AG20443 (cell line): ENCODE measurements around the gene SP110.
"Not testable (repeated sequence)": the region's sequence is repeated elsewhere in the genome, so short reads cannot be mapped to it uniquely, and the experiment has no call there.

Experiments
- DNase-seq: peaks from one replicate; pipeline ENCODE4 v3.0.0; 2012; ENCODE audit warnings: low spot score, mixed read lengths

The SP110 gene

DNA sequence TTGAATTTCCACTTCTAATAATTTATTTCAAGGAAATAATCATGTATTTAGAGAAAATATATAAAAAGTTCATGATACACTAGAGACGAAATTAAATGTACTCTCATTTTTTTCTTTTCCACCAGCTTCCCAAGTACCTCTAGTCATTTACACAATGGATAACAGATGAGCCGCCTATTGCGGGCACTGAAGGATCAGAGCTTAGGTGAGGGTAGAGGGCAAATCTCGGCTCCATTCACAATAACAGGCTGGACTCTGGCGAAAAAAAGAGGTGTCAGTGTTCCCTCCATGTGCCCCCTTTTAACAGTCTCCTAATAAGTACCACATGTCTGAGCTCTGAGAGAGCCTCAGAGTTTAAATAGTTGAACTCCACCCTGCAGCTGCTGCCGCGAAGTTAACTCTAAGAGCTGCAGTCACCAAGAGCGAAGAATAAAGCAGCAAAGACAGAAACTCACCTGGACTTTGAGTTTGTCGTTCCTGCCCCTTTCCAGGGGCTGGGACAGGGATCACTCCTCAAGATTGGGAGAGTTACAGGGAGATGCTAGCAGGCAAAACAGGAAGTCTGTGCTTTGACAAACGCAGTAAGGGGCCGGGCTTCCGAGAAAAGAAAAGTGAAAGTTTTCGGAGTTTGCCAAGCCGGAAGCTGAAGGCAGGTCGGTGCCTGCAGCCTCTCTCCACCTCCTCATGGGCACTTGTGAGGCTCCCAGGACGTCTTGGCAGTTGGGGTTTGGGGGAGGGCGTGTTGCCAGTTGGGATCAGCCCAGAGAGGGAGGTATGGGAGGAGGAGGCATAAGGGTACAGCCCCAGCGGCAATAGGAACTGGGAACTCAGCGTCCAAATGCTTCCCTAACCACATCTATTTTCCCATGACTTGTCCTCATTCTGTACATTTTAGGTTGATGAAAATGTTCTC is at the start of gene SP110:
Gene SP110, minus strand, starts transcription at position 566 of the 913 bp plus-strand sequence. CDS start 3,057 bp downstream, outside the sequence.
- peak; percentile 90 for DNase-seq

DNA sequence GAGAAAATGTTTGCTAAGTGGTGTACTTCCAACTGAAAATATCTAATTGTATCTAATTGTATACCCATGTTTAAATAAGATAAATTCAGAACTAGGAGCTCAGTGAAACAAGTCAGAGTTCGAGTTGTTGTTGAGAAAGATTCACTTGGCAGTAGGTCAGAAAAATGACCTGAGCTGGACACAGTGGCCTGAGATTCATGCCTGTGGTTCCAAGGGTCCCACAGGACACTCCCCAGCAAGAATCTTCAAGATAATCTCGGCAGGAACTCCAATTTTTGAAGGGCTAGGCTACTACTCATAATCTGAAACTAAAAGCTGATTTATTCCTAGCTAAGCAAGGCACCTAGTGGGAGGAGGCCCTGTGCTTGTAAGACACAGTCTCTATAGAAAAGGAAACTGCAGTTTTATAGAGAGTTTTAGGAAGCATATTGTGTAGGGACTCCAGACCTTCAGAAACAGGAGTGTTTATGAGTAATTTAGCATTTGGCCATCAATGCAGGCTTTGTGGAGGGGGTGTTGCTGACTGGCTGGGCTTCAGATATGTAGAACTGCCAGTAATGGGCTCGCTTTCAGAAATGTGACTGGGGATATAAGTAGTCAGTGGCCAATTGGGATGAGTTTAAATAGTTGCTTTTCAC is 48.9 kb upstream of the SP110 start:
- DNase-seq = no peak

DNA sequence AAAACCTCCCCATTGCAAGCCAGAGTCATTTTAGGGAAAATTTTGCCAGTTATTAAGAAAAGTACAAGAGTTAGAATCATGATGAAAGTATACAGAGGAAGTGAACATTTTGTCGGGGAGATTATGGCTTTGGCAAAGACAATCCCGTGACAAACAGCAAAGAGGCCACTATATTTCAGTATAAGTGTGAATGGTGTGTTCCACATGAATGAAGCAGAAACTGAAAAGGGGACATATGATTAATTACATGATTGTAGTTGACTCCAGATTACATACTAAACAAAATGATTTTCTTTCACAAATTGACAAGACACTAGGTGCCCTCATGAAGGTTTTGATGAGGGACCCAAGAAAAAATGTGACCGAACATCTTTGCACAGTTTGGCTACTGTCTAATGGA is 47.8 kb upstream of the SP110 start:
- DNase-seq = no peak

DNA sequence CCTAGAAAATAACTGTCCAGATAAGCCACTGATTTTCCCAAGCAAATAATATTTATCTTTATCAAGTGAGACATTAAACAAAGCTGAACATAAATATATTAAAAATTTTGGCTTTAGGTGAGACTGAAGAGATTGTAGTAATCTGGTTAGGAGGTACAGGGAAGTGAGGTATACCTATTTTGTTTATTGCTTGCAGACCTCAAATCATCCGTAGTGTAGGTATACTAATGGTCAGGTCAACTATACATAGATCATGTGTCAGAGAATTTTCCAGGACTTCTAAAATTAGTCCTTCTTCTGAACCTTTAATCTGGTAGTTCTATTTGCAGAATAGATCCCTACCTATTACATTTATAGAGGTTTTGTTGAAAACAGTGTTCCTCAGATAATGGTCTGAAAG is 47.3 kb upstream of the SP110 start:
- DNase-seq = no peak

DNA sequence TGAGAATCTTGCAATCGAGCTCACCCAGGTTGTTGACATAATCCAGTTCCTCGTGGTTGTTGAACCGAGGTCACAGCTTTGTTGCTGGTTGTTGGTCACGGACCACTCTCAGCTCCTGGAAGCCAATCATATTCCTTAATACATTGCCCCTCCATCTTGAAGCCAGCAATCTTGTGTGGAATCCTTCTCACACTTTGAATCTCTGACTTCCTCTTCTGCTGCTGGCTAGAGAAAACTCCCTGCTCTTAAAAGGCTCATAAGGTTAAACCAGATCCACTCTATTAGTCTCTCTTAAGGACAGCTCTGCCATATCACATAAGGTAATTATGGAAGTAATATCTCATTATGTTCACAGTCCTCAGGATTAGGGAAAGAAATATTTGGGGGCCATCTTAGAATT is 46.9 kb upstream of the SP110 start:
- no peak for DNase-seq

DNA sequence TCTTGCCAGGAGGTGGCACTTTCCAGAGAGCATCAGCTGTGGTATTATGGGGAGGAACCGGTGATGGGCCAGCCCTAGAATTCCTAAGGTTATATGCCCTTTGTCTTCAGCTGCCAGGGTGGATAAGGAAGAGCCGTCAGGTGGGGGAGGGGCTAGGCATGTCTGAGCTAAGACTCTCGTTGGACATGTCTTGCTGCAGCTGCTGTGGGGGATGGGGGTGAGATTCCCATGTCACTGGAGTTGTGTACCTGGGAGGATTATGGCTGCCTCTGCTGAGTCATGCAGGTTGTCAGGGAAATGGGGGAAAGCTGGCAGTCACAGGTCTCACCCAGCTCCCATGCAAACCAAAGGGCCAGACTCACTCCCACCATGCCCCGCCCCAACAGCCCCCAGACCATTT is 45.2 kb upstream of the SP110 start:
- not testable (repeated sequence) for DNase-seq

DNA sequence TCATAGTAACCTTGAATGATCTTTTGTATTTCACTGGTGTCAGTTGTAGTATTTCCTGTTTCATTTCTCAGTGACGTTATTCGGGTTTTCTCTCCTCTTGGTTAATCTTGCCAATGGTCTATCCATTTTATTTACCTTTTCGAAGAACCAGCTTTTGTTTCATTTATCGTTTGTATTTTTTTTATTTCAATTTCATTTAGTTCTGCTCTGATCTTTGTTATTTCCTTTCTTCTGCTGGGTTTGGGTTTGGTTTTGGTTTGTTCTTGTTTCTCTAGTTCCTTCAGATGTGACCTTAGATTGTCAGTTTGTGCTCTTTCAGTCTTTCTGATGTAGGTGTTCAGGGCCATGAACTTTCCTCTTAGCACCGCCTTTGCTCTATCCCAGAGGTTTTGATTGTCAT is 42.5 kb upstream of the SP110 start:
- DNase-seq = no peak

DNA sequence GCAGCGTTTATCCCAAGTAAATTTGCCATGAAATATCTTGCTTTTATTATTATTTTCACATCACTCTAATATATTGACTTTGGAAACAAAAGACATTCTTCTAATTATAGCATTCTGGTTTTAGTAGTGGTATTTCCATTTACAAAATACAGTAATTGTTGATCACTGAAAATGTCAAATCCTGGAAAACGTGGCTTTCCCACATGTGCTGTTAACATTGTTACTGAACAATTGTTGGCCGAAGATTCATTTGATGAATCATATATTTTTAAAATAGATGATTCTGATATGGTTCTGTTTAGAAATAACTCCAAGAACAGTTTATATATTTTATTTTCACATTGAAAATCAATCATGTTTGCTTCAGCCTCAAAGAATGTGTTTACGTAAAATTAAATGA is 38.7 kb upstream of the SP110 start:
- no peak for DNase-seq

DNA sequence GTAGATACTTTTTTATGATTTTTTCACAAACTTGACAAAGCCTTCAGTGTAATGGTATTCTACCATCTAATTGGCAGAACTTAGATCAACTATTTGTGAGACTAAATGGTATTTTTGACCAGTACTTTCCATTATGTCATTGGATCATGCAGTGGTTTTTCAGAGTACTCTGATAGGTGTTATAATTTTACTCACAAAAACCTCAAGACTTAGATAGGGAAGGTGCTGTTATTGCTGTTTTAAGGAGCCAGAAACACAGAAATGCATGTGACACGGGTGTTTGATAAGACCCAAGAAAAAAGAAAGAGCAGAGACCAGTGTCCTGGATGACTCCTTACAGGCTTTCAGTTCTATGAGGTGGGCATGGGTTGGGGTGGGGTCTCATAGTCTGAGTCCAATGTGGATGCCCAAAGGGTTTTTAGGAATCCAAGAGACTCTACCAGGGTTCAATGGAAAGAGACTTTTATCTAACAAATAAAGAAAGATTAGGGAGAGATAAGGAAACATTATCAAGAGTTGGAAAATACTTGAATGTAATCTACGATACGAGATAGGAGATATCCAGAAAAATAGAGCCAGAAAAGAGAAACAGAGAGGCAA is 37.0 kb upstream of the SP110 start:
- no peak for DNase-seq

DNA sequence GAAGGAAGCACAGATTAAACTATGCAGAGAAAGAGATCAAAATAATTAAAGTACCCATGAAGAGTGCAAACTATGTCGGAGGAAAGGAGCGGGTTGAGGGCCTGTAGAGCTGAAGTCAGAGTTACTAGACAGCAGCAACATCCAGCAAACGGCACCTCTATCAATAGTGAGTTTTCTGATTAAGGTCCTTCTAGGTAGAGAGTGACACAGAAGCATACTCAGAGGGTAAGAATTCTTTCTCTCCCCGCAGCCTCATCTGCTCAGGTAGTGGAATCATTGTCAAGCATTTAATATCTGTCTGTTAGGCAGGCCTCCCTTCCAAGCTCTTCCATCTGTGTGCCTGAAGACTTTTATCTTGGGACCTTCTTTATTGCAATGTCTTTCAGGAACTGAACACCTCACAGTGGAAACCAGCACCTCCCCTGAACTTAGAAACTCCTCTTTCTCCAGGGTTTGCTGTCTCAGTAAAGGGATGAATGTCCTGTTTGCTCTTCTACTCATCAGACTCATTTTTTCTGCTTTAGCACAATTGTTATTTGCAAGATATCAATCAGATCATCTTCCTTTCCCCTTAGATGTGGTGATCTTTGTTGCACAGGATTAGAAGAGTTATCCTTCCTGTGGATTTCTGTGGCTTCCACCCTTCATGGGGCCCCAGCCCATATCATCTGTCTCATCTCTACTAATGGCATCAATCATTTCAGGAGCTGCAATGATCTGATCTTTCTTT is 34.5 kb upstream of the SP110 start:
- no peak for DNase-seq

DNA sequence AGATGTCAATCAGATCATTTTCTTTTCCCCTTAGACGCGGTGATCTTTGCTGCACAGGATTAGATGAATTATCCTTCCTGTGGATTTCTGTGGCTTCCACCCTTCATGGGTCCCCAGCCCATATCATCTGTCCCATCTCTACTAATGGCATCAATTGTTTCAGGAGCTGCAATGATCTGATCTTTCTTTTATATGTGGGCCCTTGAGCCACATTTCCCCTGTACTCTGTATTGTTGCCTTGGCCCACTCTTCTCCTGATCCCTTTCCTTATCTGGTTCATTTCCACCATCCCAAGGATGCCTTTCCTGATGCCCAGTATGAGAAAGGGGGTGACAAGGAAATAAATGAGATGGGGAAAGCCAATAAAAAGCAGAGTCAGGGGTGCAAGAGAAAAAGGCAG is 30.4 kb upstream of the SP110 start:
- no peak for DNase-seq

DNA sequence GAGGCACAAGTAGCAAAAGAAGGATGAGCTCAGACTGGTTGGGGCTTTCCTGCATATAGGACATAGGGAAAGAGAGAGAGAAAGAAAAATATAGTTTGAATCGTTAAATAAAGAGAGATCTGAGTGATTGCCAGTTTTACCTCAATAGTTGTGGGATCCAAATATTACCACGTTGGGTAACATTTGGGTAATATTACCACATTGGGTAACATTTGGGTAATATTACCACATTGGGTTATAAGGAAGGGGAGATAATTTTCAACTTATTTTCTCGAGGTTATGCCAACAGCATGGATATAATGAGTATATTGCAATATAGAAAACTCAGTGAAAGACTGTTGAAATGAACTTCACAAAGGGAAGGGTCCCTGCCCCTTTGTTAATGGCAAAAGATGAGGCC is 26.4 kb upstream of the SP110 start:
- no peak for DNase-seq

DNA sequence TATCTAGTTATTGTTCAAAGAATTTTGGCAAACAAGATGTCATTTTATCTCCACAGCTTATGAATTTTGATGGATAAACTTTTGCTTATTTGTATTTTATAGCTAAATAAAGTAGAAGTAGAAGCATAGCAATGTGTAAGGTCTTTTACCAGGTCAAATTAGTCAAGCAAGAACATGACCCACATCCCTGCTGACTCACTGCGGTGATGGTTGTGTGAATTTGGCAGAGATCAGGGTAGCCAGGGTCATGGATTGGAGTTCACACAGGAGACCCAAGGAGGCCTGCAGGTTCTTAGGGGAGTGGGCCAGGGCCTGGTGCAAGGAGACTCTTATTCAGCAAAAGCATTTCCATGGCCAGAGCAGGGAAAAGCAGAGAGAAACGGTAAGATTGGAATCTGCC is 24.4 kb upstream of the SP110 start:
- DNase-seq = no peak

DNA sequence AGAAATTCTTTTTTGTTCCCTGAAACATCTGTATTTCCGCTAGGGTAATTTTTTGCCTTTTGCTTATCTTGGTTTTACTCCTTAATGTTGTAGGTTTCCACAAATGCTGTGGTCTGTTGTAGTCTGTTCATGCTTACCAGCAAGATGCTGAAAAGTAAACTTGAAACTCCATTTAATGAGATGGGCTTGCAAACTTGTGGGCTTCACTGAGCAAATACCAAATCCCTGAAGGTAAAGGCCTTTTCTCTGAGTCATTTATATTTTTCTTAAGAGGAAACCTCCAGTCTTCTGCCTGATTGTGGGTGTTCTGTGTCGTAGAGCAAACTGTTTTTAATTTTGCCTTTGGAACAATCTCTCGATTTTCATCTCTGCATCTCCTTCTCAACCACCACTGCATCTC is 15.1 kb upstream of the SP110 start:
- no peak for DNase-seq

DNA sequence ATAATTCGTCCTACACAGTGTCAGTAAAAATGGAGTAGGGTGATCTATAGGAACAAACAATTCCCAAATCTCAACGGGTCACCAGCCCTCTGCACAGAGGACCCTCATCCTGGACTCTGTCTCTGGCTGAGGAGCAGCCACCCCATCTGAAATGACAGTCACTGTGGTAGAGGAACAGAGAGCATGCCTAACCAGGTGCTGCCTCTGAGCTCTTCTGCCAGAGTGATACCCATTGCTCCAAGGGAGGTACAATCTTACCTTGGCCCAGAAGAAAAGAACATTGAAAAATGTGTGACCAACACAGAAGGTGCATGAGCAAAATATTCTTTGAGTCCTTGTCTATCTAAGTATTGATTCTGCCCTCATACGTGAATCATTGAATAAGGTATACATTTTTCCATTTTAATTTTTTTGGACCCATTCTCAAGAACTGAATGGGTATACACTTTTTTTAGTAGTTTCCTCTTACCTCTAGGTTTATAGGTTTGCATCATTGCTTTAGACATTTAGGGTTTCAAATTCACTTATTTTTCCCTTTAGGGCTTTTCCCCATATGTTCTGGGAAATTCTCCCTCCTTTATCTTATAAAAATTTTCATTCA is 14.4 kb upstream of the SP110 start:
- DNase-seq = no peak

DNA sequence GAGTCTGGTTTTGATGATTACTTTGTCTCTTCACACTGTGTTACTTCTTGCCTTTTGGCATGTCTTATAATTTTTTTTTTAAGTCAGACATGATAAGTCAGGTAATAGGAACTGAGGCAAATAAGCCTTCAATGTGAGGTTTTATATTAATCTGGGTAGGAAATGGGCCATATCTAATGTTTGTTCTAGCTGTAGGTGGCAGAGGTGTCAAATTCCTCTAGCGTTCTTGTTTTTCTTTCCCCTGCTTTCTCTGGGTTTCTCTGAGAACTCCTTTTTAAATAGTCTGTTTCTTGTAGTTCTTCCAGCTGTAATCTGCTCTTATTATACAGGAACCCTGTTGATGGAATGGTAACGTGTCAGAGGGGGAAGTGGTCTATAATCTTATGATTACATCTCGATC is 11.5 kb upstream of the SP110 start:
- DNase-seq = no peak

DNA sequence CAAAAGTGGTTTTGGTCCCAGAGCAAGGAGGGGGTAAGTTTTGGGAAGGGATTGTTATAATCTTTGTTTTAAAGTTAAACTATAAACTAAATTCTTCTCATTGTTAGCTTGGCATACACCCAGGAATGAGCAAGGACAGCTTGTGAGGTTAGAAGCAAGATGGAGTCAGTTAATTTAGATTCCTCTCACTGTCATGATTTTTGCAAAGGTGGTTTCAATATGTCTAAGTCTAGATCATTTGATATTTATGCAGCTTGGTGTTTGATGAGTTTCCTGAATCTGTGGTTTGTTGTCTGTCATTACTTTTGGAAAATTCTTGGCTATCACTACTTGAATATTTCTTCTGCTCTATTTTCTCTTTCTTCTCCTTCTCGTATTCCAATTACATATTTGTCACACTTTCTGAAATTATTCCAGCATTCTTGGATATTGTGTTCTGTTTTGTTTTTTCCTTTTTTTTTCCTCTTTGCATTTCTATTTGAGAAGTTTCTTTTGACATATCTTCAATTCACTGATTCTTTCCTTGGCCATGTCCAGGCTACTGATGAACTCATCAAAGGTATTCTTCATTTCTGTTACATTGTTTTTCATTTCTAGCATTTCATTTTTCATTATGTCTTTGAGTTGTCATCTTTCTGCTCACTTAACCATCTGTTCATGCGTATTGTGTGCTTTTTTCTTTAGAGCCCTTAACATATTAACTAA is 10.9 kb upstream of the SP110 start:
- DNase-seq = no peak

DNA sequence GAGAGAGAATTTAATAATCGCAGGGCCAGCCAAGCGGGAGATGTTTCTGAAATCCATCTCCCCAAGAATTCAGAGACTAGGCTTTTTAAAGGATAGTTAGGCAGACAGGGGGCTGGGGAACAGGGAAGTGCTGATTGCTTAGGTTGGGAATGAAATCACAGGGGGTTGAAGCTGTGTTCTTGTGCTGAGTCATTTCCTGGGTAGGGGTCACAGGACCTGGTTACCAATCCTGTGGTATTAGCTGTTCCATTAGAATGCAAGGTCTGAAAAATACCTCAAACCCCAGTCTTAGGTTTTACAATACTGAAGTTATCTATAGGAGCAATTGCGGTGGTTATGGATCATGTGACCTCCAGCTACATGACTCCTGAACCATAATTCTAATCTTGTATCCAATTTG is 10.3 kb upstream of the SP110 start:
- no peak for DNase-seq

DNA sequence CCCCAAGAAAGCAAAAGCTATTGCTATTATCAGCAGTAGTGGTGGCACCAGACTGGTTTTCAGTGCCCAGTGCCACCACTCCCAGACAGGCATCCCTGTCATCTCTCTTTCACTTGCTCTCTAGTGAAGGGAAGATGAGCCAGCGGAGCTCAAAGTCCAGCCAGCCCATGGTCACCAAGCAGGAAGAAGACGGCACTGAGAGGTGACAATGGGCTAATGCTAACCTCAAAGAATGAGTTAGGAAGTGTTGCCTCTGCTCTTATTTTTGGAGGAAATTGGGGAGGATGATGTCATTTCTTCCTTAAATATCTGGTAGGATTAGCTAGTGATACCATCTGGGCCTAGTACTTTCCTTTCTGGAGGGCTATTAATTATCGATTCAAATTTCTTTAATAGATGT is 7.4 kb upstream of the SP110 start:
- no peak for DNase-seq

DNA sequence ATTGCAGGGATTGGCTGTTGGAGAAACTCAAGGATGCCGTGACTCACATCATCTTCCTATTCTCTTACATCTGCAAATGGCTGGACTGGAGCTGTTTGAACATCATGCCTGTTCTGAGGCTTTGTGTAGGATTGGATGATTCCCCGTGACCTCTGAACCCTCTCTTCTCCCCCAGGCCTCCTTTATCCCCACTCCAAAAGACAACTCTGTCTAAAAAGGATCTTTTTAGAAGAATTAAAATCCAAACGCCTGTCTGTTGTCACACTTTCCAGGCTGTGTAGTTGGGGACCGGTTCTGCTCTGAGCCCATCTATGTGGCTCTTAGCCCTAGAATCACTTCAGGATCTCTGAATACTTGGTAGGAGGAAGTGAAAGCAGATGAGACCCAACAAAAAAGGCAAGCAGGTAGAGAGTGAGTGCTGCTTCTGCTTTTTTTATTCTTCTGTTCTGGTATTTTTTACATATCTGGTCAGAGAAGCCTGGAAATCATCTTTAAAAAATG is 6.3 kb upstream of the SP110 start:
- no peak for DNase-seq

DNA sequence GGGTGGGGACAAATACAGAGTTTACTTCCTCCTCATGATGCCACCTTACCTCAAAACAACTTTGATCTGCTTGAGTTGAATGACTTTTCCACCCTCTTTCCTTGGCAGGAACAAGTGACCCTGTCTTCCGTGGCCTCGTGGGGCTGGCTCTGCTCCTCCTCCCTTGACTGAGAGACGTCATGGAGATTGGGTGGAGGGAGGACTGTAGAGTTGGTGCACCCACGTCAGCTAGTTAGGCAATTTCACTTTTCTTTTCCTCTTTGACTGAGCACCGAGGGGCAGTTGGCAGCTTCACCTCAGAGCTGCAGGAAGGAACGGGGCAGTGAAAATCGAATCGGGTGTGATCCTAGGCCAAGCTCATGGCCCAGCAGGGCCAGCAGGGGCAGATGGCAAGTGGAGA is 5.7 kb upstream of the SP110 start, which contains the start of gene SP140:
Gene SP140, plus strand, starts transcription at position 251 of the 400 bp plus-strand sequence. Its CDS starts 109 bp downstream, at position 360.
- DNase-seq = no peak
